Glomerular visceral epithelial cell (primary cell): Measurements from ENCODE around the gene MID2.
"Not testable (repeated sequence)": the region's sequence is repeated elsewhere in the genome, so short reads cannot be mapped to it uniquely, and the experiment has no call there.

Experiments used
- DNase-seq: peaks from one replicate; pipeline ENCODE4 v3.0.0-alpha.2; 2016; ENCODE audit errors: extremely low spot score

The MID2 gene

DNA sequence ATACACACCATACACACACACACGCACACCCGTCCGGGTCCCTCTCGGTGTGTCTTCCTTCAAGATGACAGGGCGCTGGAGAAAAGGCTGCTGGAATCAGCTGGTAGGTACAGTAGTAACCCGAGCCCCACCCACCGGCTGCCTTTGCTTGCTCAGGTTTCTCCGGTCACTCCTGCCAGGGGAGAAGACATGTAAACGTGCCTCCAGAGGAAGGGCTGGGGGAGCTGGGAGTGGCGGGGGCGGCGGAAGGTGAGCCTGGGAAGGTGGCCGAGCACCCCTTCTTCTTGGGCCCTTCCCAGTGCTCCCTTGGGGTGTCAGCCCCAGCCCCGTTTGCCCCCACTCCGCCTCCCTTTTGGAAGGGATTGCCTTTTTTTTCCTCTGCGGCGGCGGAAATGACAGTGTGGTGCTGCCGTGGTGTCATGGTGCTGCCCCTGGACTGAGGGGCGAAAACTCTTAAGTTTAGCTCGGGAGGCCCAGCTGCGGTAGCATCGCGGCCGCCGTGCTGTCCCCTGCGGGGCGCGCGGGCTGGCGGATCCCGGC, at the start of gene MID2:
Gene MID2 (plus strand): TSS at position 169 of the 540 bp plus-strand sequence. CDS start 561 bp downstream, outside the sequence.
- peak; percentile 56 for DNase-seq

GRCh38 chrX:107776649-107777535, 48.8 kb upstream of the MID2 start:
- DNase-seq: peak; percentile 81

DNA sequence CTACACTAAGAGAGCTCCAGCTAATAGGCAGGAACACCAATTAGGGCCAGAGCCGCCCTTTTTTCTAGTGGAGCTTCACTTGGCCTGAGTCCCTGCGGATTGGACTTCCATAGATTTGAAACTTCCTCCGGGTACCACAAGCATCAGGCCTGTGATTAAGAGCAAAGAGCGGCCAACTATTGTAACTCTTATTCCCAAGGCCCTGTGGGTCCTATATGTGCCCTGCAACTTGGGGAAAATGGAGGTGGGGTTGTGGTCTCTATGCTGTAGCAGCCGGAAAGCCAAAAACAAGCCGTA, 48.2 kb upstream of the MID2 start, which contains the start of gene NCBP2L:
Gene NCBP2L (plus strand): TSS at position 198 of the 297 bp plus-strand sequence. CDS start 16,488 bp downstream, outside the sequence.
- no peak for DNase-seq

GRCh38 chrX:107780525-107780924, 45.1 kb upstream of the MID2 start:
- DNase-seq: no peak

GRCh38 chrX:107787827-107788226, 37.8 kb upstream of the MID2 start:
- no peak for DNase-seq

- DNase-seq: no peak
Observed at GRCh38 chrX:107804427-107804826, 21.2 kb upstream of the MID2 start.

DNA sequence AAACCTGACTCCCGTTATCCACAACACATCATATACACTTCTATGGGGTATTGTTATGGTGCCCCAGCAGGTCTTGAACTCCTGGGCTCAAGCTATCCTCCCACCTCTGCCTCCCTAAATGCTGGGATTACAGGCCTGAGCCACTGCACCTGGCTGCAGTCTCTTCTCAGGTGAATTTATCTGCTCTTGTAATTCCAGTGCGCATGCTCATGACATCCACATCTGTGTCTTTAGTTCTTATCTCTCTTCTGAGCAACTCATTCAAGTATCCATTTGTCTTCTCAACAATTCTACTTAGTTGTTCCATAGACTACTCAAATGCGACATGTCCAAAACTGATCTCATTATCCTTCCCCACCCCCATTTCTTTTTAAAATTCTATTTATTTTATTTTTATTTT, 20.5 kb upstream of the MID2 start:
- no peak for DNase-seq

- not testable (repeated sequence) for DNase-seq
Observed at GRCh38 chrX:107810053-107810452, 15.6 kb upstream of the MID2 start.

GRCh38 chrX:107818900-107819521, 6.7 kb upstream of the MID2 start:
- DNase-seq: no peak

GRCh38 chrX:107823042-107823441, 2.6 kb upstream of the MID2 start:
- no peak for DNase-seq

DNA sequence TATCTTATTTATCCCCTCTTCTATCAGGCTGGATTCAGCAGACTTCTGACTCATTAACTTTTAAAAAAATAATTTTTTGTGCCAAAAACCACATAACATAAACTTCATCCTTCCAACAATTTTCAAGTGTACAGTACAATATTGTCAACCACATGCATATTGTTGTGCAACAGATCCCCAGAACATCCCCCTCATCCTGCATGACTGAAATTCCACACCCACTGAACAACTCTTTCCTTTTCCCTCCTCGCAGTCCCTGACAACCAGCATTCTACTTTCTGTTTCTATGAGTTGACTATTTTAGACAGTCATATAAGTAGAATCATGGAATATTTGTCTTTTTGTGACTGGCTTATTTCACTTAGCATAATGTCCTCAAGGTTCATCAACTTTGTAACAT, 2.2 kb upstream of the MID2 start:
- DNase-seq: peak; percentile 27

DNA sequence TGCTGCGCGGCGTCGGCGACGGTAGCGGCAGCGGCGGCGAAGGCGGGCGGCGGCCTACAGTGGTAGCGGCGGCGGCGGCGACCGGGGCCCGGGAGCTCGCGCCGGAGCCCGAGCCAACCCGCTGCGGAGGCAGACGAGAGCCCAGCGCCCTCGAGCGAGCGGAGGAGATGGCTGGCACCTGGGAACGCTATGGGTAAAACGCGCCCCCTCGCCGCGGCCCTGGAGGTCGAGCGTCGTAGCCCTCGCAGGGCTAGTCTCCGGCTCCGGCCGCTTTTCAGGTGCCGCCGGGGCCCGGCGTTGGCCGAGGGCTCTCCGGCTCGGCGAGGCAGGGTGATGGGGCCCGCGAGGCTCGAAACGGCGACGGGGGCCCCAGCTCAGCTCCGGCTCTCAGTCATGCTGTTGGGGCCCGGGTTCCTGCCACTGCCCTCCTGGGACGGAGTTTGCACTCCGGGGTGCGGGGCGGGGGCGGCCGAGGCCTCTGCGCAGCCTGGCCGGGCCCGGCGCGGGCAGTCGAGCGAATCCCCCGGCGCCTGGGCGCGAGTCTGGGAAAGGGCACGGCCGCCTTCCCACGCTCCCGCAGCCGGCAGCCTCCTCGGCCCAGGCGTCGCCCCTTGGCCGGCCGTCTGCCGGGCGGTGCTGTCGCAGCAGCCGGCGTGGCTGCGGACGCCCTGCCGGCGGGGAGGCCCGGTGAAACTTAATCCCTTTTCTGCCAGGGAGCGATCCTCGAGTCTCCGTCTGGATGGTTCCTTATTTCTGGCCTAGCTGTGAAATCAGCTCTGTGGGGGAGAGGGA, 768 bp downstream of the MID2 start:
- peak; percentile 44 for DNase-seq

DNA sequence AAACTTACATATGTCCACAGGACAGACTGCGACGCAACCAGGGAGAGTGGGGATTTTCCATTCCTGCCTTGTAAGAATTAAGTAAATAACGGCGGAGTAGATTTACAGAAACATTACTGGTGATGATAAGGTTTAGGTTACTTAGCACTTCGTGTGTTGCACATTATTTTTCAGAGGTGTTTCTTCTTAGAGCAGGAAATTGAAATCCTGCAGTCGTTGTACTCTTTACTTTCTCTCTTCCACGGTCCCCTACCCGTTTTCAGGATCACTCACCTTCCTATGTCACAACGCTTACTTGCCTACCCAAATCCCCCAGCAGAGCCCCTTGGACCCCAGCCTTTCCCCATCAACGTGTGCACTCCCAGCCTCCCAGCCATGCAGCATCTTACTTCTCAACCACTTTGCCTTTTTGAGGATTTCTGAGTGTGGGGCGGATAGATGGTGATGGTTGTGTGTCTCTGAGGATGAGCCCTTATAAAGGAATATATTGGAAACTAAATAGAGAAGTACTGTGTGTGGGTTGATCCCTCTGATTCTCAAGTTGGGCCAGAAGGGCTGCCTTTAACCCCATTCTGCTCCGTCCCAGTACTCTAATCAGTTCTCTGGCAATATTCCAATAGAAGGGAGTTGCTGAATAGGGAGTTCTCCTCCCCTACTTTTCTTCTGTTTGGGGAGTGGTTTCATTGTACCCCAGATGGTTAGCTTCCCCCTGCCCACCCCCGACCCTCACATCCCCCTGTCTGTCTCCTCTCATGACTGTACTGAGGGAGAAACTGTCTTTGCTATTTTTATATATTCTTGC, 1.6 kb downstream of the MID2 start:
- no peak for DNase-seq

- no peak for DNase-seq
Observed at GRCh38 chrX:107827852-107828251, 2.2 kb downstream of the MID2 start.

- no peak for DNase-seq
Observed at GRCh38 chrX:107829878-107830277, 4.2 kb downstream of the MID2 start.

DNA sequence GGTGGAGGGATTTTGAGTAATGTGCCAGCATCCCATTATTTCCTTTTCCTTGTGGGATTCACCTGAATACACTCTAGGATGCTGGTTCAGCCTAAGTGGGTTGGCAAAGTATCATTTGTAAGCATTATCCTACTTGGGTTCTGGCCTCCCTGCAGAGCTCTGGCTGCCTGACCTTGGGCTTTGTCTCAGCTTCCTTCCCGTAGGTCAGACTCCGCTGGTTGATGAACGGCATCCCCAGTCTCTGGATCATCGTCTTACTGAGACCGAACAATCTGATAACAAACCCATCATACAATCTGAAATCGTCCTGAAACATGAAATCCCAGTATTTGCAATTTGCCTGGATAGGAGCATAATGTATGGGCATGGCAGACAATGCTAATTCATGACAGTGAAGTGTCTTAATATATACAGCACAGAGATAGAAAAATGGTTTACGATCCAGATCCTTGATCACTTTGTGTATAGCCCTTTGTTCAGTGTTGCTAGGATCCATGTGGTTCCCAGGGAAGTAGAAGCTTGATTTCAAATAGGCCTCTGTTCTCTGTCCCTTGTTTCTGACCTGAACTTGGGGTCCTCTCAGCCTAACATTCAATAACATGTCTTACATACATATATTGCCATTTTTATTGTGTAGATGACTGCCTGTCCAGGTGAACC, 5.5 kb downstream of the MID2 start:
- DNase-seq: no peak

GRCh38 chrX:107834275-107835201, 8.9 kb downstream of the MID2 start:
- DNase-seq: no peak

- no peak for DNase-seq
Observed at GRCh38 chrX:107836958-107837357, 11.3 kb downstream of the MID2 start.

- no peak for DNase-seq
Observed at GRCh38 chrX:107840971-107841370, 15.3 kb downstream of the MID2 start.
